ENCODE results near the gene DNAJC27.

GRCh38 chr2:24914713-24915112 lies 57.0 kb downstream of the DNAJC27 start:
- TF ChIP-seq CTCF (IDR thresholded peaks at IDR 0.05) (no peak), EZH2 (IDR thresholded peaks at IDR 0.05) (no peak)
